CD14-positive monocyte (primary cell): ENCODE data around the gene CGNL1. TPM values are rescaled to one million over a fixed set of nuclear protein-coding genes. Genes with fewer than 3 reads are reported as not detected.

Experiments
- DNase-seq, 3 donors: peaks; one replicate each; pipeline ENCODE4 v3.0.0-alpha.2; 2011 to 2022
- H2AFZ ChIP-seq: 2 replicates; pipeline ENCODE4 v1.6.0; 2012; ENCODE audit warnings: mild to moderate bottlenecking, low read depth, low read length, inconsistent platforms; ENCODE audit not compliant: insufficient read depth, poor library complexity, severe bottlenecking
- H3K27ac ChIP-seq, 2 donors: 1 replicate in 1 of 2; 2 replicates in 1 of 2; pipeline ENCODE4 v1.5.1; 2012 to 2013; ENCODE audit warnings: low read length in 2 of 2, control low read depth in 1 of 2, inconsistent platforms in 1 of 2, low read depth in 1 of 2, mild to moderate bottlenecking in 1 of 2
- H3K27me3 ChIP-seq, 2 donors: one replicate each; pipeline versions ENCODE4 v1.6.0 to v1.6.1; 2011 to 2013; ENCODE audit warnings: low read length in 2 of 2; ENCODE audit not compliant: control insufficient read depth in 2 of 2, insufficient read depth in 2 of 2
- H3K36me3 ChIP-seq, 2 donors: replicated peaks in 1 of 2; 1 replicate in 1 of 2; 2 replicates in 1 of 2; pipeline versions ENCODE4 v1.5.1 to v1.6.1; 2012 to 2013; ENCODE audit warnings: low read length in 2 of 2, control low read depth in 1 of 2, inconsistent platforms in 1 of 2, mild to moderate bottlenecking in 1 of 2; ENCODE audit not compliant: insufficient read depth in 2 of 2, control insufficient read depth in 1 of 2
- H3K4me1 ChIP-seq, 2 donors: 1 replicate in 1 of 2; 2 replicates in 1 of 2; pipeline versions ENCODE4 v1.5.1 to v1.6.1; 2012 to 2013; ENCODE audit warnings: low read length in 2 of 2, control low read depth in 1 of 2, inconsistent platforms in 1 of 2, mild to moderate bottlenecking in 1 of 2, moderate library complexity in 1 of 2; ENCODE audit not compliant: insufficient read depth in 2 of 2, control insufficient read depth in 1 of 2
- H3K4me2 ChIP-seq: replicated peaks from 2 replicates; pipeline ENCODE3; 2012; ENCODE audit warnings: low read length, moderate library complexity, mild to moderate bottlenecking; ENCODE audit not compliant: poor library complexity, severe bottlenecking; ENCODE audit errors: extremely low read depth
- H3K4me3 ChIP-seq, 3 experiments: fragments of 200-600 bp in 1 of 3; sonication (generic) in 1 of 3; replicated peaks in 1 of 3; 1 replicate in 2 of 3; 2 replicates in 1 of 3; pipeline ENCODE4 v1.5.1; 2011 to 2013; ENCODE audit warnings: low read length in 3 of 3, mild to moderate bottlenecking in 3 of 3, control low read depth in 2 of 3, low read depth in 2 of 3, inconsistent platforms in 1 of 3, moderate library complexity in 1 of 3
- H3K79me2 ChIP-seq: 2 replicates; pipeline ENCODE4 v1.6.0; 2012; ENCODE audit warnings: mild to moderate bottlenecking, control low read depth, inconsistent platforms, low read length, moderate library complexity; ENCODE audit not compliant: insufficient read depth
- H3K9ac ChIP-seq: 2 replicates; pipeline ENCODE4 v1.6.0; 2017; ENCODE audit warnings: low read length, mild to moderate bottlenecking; ENCODE audit not compliant: insufficient read depth, poor library complexity, severe bottlenecking
- H3K9me3 ChIP-seq, 2 donors: replicated peaks in 1 of 2; 1 replicate in 1 of 2; 2 replicates in 1 of 2; pipeline versions ENCODE4 v1.5.1 to v1.6.1; 2012 to 2013; ENCODE audit warnings: low read length in 2 of 2, control low read depth in 1 of 2; ENCODE audit not compliant: control insufficient read depth in 1 of 2, insufficient read depth in 1 of 2
- H4K20me1 ChIP-seq: 2 replicates; pipeline ENCODE4 v1.6.0; 2012; ENCODE audit warnings: mild to moderate bottlenecking, low read length, control low read depth, moderate library complexity; ENCODE audit not compliant: insufficient read depth
- H3K27ac Mint-ChIP-seq, 7 donors: one replicate each; pipeline ENCODE4 v1.8.0; 2020; ENCODE audit warnings: mild to moderate bottlenecking in 7 of 7, mixed read lengths in 7 of 7, moderate library complexity in 6 of 7, inconsistent platforms in 2 of 7
- H3K27me3 Mint-ChIP-seq, 3 donors: one replicate each; pipeline ENCODE4 v1.8.0; 2021 to 2022; ENCODE audit warnings: low read depth in 3 of 3, mild to moderate bottlenecking in 3 of 3, mixed read lengths in 3 of 3, moderate library complexity in 3 of 3, inconsistent platforms in 1 of 3
- H3K36me3 Mint-ChIP-seq, 2 donors: one replicate each; pipeline ENCODE4 v1.8.0; 2020; ENCODE audit warnings: mixed read lengths in 2 of 2, inconsistent platforms in 1 of 2, mild to moderate bottlenecking in 1 of 2
- H3K4me1 Mint-ChIP-seq: one replicate; pipeline ENCODE4 v1.8.0; 2020; ENCODE audit warnings: mild to moderate bottlenecking, mixed read lengths
- H3K4me3 Mint-ChIP-seq, 2 donors: one replicate each; pipeline ENCODE4 v1.8.0; 2020; ENCODE audit warnings: mild to moderate bottlenecking in 2 of 2, mixed read lengths in 2 of 2, moderate library complexity in 1 of 2
- H3K9me3 Mint-ChIP-seq, 7 donors: one replicate each; pipeline ENCODE4 v1.8.0; 2020 to 2022; ENCODE audit warnings: mixed read lengths in 7 of 7, mild to moderate bottlenecking in 6 of 7, moderate library complexity in 6 of 7, inconsistent platforms in 2 of 7
- whole genome bisulfite sequencing: methylation state at CpG from one replicate; pipeline ENCODE4 v1.1.5; 2013; ENCODE audit warnings: missing lambda C conversion rate; ENCODE audit not compliant: insufficient coverage; 5-methylcytosine and 5-hydroxymethylcytosine counted together
- intact Hi-C, 2 donors: fragments of 100-400 bp; cut with micrococcal nuclease; formaldehyde crosslinking; loops; one replicate each; pipeline versions ENCODE4 v1.15.0 to v1.15.1; 2023
- polyA plus RNA-seq, 3 donors: library from polyadenylated mRNA; depleted of rRNA in 1 of 3; unstranded in 2 of 3; stranded (reverse) in 1 of 3; fragments of 300-500 nt in 2 of 3; fragments of >200 nt in 1 of 3; fragmentation: Illumina TruSeq in 2 of 3; gene quantifications; 1 replicate in 2 of 3; 2 replicates in 1 of 3; pipeline ENCODE4 v1.2.3, GENCODE V29; 2012 to 2021
- TF ChIP-seq, protein P1 (sequence below): fragments of 200-600 bp; IDR thresholded peaks from one replicate; pipeline ENCODE4 v1.8.0; 2022; ENCODE audit warnings: antibody characterized with exemption, mild to moderate bottlenecking

CGNL1 gene
- polyA plus RNA-seq, 3 donors, result not detected

DNA sequence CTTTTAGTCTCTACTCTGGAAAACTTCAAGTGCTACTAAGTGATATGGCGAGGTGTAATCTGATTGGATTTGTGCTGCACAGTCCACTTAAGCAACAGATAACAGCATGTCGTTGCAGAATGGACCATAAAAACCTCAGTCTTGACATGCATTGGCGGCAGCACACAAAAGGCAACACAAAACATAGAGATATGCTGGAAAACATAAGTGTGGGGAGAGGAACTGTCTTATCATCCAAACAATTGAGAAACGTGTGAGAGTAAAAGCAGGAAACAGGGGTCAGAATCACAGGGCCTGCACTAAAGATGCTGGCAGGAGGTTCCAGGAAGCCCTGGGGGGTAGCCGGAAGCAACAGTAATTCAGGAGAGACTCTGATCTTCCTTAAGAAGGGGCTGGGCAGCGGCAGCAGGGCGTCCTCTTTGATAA, 82.1 kb downstream of the CGNL1 start:
- TF ChIP-seq, protein P1, sequence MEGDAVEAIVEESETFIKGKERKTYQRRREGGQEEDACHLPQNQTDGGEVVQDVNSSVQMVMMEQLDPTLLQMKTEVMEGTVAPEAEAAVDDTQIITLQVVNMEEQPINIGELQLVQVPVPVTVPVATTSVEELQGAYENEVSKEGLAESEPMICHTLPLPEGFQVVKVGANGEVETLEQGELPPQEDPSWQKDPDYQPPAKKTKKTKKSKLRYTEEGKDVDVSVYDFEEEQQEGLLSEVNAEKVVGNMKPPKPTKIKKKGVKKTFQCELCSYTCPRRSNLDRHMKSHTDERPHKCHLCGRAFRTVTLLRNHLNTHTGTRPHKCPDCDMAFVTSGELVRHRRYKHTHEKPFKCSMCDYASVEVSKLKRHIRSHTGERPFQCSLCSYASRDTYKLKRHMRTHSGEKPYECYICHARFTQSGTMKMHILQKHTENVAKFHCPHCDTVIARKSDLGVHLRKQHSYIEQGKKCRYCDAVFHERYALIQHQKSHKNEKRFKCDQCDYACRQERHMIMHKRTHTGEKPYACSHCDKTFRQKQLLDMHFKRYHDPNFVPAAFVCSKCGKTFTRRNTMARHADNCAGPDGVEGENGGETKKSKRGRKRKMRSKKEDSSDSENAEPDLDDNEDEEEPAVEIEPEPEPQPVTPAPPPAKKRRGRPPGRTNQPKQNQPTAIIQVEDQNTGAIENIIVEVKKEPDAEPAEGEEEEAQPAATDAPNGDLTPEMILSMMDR, result no peak
- H3K4me3 ChIP-seq, result no peak overlapping the region
- Mint-ChIP-seq H3K4me3 (no peak overlapping the region), H3K27ac (no peak overlapping the region), H3K27me3 (no peaks in the 10 kb centered on the region), H3K4me1 (no peaks in the 10 kb centered on the region), H3K9me3 (no peaks in the 10 kb centered on the region), H3K36me3 (no peaks in the 10 kb centered on the region)
- H3K4me1 ChIP-seq, result no peaks in the 10 kb centered on the region
- no peaks in the 10 kb centered on the region for H3K36me3 ChIP-seq
- WGBS, result 53% methylated on average over 7 of the region's 7 CpGs
- intact Hi-C loops, result no loop called here
- H3K9ac ChIP-seq, result no peak overlapping the region
- no peaks in the 10 kb centered on the region for H3K79me2 ChIP-seq
- no peaks in the 10 kb centered on the region for H4K20me1 ChIP-seq
- no peak overlapping the region for H3K4me2 ChIP-seq
- DNase-seq, result no peak
- H3K27ac ChIP-seq, result no peak overlapping the region
- H3K9me3 ChIP-seq, result no peaks in the 10 kb centered on the region
- H2AFZ ChIP-seq, result no peak overlapping the region
- H3K27me3 ChIP-seq, result no peaks in the 10 kb centered on the region

DNA sequence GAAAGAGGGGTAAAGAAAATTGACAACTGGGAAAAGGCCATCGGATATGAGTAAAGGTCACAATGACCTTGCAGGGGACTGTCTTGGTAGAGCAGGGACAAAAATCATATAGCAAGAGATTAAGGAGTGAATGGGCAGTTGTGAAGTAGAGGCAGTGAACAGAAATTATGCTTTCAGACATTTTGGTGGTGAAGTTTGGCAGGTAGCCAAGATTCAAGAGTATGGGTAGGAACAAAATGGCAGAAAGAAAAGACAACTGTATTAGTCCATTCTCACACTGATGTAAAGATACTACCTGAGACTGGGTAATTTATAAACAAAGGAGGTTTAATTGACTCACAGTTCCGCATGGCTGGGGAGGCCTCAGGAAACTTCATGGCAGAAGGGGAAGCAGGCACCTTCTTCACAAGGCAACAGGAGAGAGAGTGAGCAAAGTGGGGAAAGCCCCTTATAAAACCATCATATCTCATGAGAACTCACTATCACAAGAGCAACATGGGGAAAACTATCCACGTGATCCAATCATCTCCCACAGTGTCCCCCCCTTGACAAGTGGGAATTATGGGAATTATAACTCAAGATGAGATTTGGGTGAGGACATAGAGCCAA, 84.0 kb downstream of the CGNL1 start:
- no peak overlapping the region for H3K4me3 ChIP-seq

More for the DNA sequence above, 84.0 kb downstream of the CGNL1 start:
- Mint-ChIP-seq H3K36me3 (no peaks in the 10 kb centered on the region), H3K27ac (no peak overlapping the region), H3K4me1 (no peaks in the 10 kb centered on the region), H3K27me3 (peaks cover 0 to 2% (median 2%) of the 10 kb centered on the region in 3 donors), H3K9me3 (no peaks in the 10 kb centered on the region), H3K4me3 (no peak overlapping the region)
- H3K27me3 ChIP-seq, result no peaks in the 10 kb centered on the region
- H2AFZ ChIP-seq, result no peak overlapping the region
- H3K79me2 ChIP-seq, result no peaks in the 10 kb centered on the region
- H3K27ac ChIP-seq, result no peak overlapping the region
- H4K20me1 ChIP-seq, result no peaks in the 10 kb centered on the region
- no peak for DNase-seq
- no peak overlapping the region for H3K4me2 ChIP-seq
- 92% methylated on average over 1 of the region's 3 CpGs for WGBS
- H3K36me3 ChIP-seq, result no peaks in the 10 kb centered on the region
- no peak overlapping the region for H3K9ac ChIP-seq
- intact Hi-C loops, result no loop called here
- TF ChIP-seq, protein P1, result no peak
- no peaks in the 10 kb centered on the region for H3K9me3 ChIP-seq
- no peaks in the 10 kb centered on the region for H3K4me1 ChIP-seq
